Activated naive CD8-positive, alpha-beta T cell (primary cell): ENCODE results near the gene PRR18.

ENCODE experiments used
- H3K27ac Mint-ChIP-seq: one replicate; pipeline ENCODE4 v1.8.0; 2021; ENCODE audit warnings: mixed read lengths
- H3K27me3 Mint-ChIP-seq: one replicate; pipeline ENCODE4 v1.8.0; 2021; ENCODE audit warnings: mixed read lengths
- H3K36me3 Mint-ChIP-seq: one replicate; pipeline ENCODE4 v1.8.0; 2021; ENCODE audit warnings: mixed read lengths
- H3K4me1 Mint-ChIP-seq: one replicate; pipeline ENCODE4 v1.8.0; 2021; ENCODE audit warnings: low read depth, mixed read lengths
- H3K4me3 Mint-ChIP-seq: one replicate; pipeline ENCODE4 v1.8.0; 2021; ENCODE audit warnings: mild to moderate bottlenecking, mixed read lengths
- H3K9me3 Mint-ChIP-seq: one replicate; pipeline ENCODE4 v1.8.0; 2021; ENCODE audit warnings: low read depth, mixed read lengths

PRR18 gene

GRCh38 chr6:166342349-166343149, 34.4 kb upstream of the PRR18 start, which contains the start of gene SFT2D1:
Gene SFT2D1 (minus strand): TSS chr6:166342545. CDS start chr6:166342481, 64 bp downstream.
- Mint-ChIP-seq H3K4me1 (peaks cover 12% of the 10 kb centered on the region), H3K27me3 (no peaks in the 10 kb centered on the region), H3K4me3 (peak within 1 kb of the TSS; percentile 94), H3K9me3 (no peaks in the 10 kb centered on the region), H3K36me3 (peaks cover 1% of the 10 kb centered on the region), H3K27ac (peak within 1 kb of the TSS; percentile 94)

GRCh38 chr6:166341977-166342348, 33.8 kb upstream of the PRR18 start:
- Mint-ChIP-seq H3K4me1 (peaks cover 11% of the 10 kb centered on the region), H3K9me3 (no peaks in the 10 kb centered on the region), H3K27ac (peak overlapping the region; percentile 94), H3K36me3 (peaks cover 5% of the 10 kb centered on the region), H3K4me3 (peak overlapping the region; percentile 94), H3K27me3 (no peaks in the 10 kb centered on the region)

GRCh38 chr6:166341464-166341863, 33.3 kb upstream of the PRR18 start:
- Mint-ChIP-seq H3K27me3 (no peaks in the 10 kb centered on the region), H3K27ac (peak overlapping the region; percentile 94), H3K9me3 (no peaks in the 10 kb centered on the region), H3K4me1 (peaks cover 11% of the 10 kb centered on the region), H3K4me3 (peak overlapping the region; percentile 94), H3K36me3 (peaks cover 5% of the 10 kb centered on the region)

GRCh38 chr6:166338854-166339253, 30.7 kb upstream of the PRR18 start:
- Mint-ChIP-seq H3K27me3 (no peaks in the 10 kb centered on the region), H3K4me3 (no peak overlapping the region), H3K27ac (no peak overlapping the region), H3K9me3 (no peaks in the 10 kb centered on the region), H3K36me3 (peaks cover 18% of the 10 kb centered on the region), H3K4me1 (peaks cover 24% of the 10 kb centered on the region)

- no peaks in the 10 kb centered on the region for H3K9me3 Mint-ChIP-seq
- no peak overlapping the region for H3K27ac Mint-ChIP-seq
- no peaks in the 10 kb centered on the region for H3K27me3 Mint-ChIP-seq
- H3K4me3 Mint-ChIP-seq = no peak overlapping the region
- peaks cover 38% of the 10 kb centered on the region for H3K4me1 Mint-ChIP-seq
- H3K36me3 Mint-ChIP-seq = peaks cover 26% of the 10 kb centered on the region
Measured at GRCh38 chr6:166336847-166337246, 28.7 kb upstream of the PRR18 start.

GRCh38 chr6:166335378-166336302, 27.4 kb upstream of the PRR18 start:
- Mint-ChIP-seq H3K36me3 (peaks cover 26% of the 10 kb centered on the region), H3K9me3 (no peaks in the 10 kb centered on the region), H3K4me3 (no peak overlapping the region), H3K4me1 (peaks cover 39% of the 10 kb centered on the region), H3K27me3 (no peaks in the 10 kb centered on the region), H3K27ac (no peak overlapping the region)

GRCh38 chr6:166334878-166335277, 26.7 kb upstream of the PRR18 start:
- no peaks in the 10 kb centered on the region for H3K9me3 Mint-ChIP-seq
- peaks cover 39% of the 10 kb centered on the region for H3K4me1 Mint-ChIP-seq
- no peak overlapping the region for H3K27ac Mint-ChIP-seq
- H3K4me3 Mint-ChIP-seq = peak overlapping the region; percentile 42
- no peaks in the 10 kb centered on the region for H3K27me3 Mint-ChIP-seq
- peaks cover 26% of the 10 kb centered on the region for H3K36me3 Mint-ChIP-seq

- peaks cover 39% of the 10 kb centered on the region for H3K4me1 Mint-ChIP-seq
- peaks cover 26% of the 10 kb centered on the region for H3K36me3 Mint-ChIP-seq
- H3K9me3 Mint-ChIP-seq = no peaks in the 10 kb centered on the region
- H3K4me3 Mint-ChIP-seq = peak overlapping the region; percentile 44
- H3K27ac Mint-ChIP-seq = peak overlapping the region; percentile 0
- no peaks in the 10 kb centered on the region for H3K27me3 Mint-ChIP-seq
Measured at GRCh38 chr6:166333172-166333995, 25.2 kb upstream of the PRR18 start.

- H3K4me3 Mint-ChIP-seq = no peak overlapping the region
- H3K27ac Mint-ChIP-seq = no peak overlapping the region
- H3K36me3 Mint-ChIP-seq = peaks cover 22% of the 10 kb centered on the region
- no peaks in the 10 kb centered on the region for H3K27me3 Mint-ChIP-seq
- peaks cover 39% of the 10 kb centered on the region for H3K4me1 Mint-ChIP-seq
- no peaks in the 10 kb centered on the region for H3K9me3 Mint-ChIP-seq
Measured at GRCh38 chr6:166331503-166332415, 23.6 kb upstream of the PRR18 start.

- Mint-ChIP-seq H3K4me3 (no peak overlapping the region), H3K27me3 (no peaks in the 10 kb centered on the region), H3K9me3 (no peaks in the 10 kb centered on the region), H3K27ac (no peak overlapping the region), H3K36me3 (peaks cover 22% of the 10 kb centered on the region), H3K4me1 (peaks cover 39% of the 10 kb centered on the region)
Measured at GRCh38 chr6:166330612-166331011, 22.4 kb upstream of the PRR18 start.

GRCh38 chr6:166325383-166326042, 17.3 kb upstream of the PRR18 start:
- Mint-ChIP-seq H3K4me3 (no peak overlapping the region), H3K27ac (no peak overlapping the region), H3K36me3 (peaks cover 4% of the 10 kb centered on the region), H3K27me3 (no peaks in the 10 kb centered on the region), H3K4me1 (peaks cover 2% of the 10 kb centered on the region), H3K9me3 (no peaks in the 10 kb centered on the region)

- Mint-ChIP-seq H3K36me3 (peaks cover 4% of the 10 kb centered on the region), H3K9me3 (no peaks in the 10 kb centered on the region), H3K27me3 (no peaks in the 10 kb centered on the region), H3K4me1 (peaks cover 2% of the 10 kb centered on the region), H3K27ac (no peak overlapping the region), H3K4me3 (no peak overlapping the region)
Measured at GRCh38 chr6:166323395-166323794, 15.2 kb upstream of the PRR18 start.
